ENCODE measurements around the gene CLCA2. TPM values are rescaled to one million over a fixed set of nuclear protein-coding genes. Genes with fewer than 3 reads are reported as not detected.

The CLCA2 gene
- total and polyA plus RNA-seq, 2 experiments from 2014 or later, result not detected

DNA sequence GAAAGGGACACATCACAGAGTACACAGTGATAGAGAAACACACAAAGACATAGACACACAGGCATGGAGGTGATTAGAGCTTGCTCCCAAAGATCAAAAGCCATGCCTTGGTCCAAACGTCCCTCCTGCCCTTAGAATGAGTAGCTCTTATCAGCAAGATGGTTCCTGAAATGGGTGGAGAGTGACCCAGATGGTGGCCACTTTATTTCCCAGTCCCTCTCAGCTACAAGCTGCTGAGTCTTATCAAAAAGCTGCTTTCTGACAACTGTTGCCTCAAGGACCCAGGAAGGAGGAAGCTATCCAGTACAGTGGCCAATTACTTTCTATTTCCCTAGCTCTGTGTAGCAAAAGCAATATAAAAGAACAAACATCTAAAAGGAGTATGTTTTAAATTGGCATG lies 37.0 kb downstream of the CLCA2 start:
- H4K20me1 ChIP-seq (replicated peaks; ENCODE audit: insufficient read depth), result no peaks in the 10 kb centered on the region
- Mint-ChIP-seq H3K4me3 (no peak overlapping the region), H3K36me3 (ENCODE audit: low read depth) (no peaks in the 10 kb centered on the region), H3K27me3 (ENCODE audit: insufficient read depth, low read depth, poor library complexity) (no peaks in the 10 kb centered on the region), H3K4me1 (no peaks in the 10 kb centered on the region), H3K27ac (no peak overlapping the region), H3K9me3 (no peaks in the 10 kb centered on the region)
- H3K36me3 ChIP-seq (ENCODE audit: insufficient read depth), result no peaks in the 10 kb centered on the region
- ATAC-seq (no peak), DNase-seq (ENCODE audit: low spot score) (no peak)
- no peak overlapping the region for H3K4me3 ChIP-seq
- no peaks in the 10 kb centered on the region for H3K27me3 ChIP-seq (ENCODE audit: insufficient read depth)
- H3K4me1 ChIP-seq (ENCODE audit: insufficient read depth), result no peaks in the 10 kb centered on the region
- no peaks in the 10 kb centered on the region for H3K79me2 ChIP-seq (replicated peaks; ENCODE audit: insufficient read depth)
- H3K9me2 ChIP-seq (ENCODE audit: insufficient read depth), result no peaks in the 10 kb centered on the region
- H3F3A ChIP-seq (replicated peaks; ENCODE audit: low read depth), result no peaks in the 10 kb centered on the region
- no peak overlapping the region for H3K4me2 ChIP-seq
- TF ChIP-seq EZH2phosphoT487 (IDR thresholded peaks at IDR 0.05; ENCODE audit: unreplicated experiment) (no peak), STAT1 (IDR thresholded peaks at IDR 0.05; ENCODE audit: unreplicated experiment) (no peak), ZNF114 (CRISPR knock-in tag; IDR thresholded peaks at IDR 0.05) (no peak), NANOG (IDR thresholded peaks at IDR 0.05; ENCODE audit: borderline replicate concordance) (no peak), REST (IDR thresholded peaks at IDR 0.05; ENCODE audit: unreplicated experiment) (no peak), ETS1 (IDR thresholded peaks at IDR 0.05) (no peak), ZNF331 (CRISPR knock-in tag; IDR thresholded peaks at IDR 0.05; ENCODE audit: low read depth) (no peak), EZH2 (IDR thresholded peaks at IDR 0.05; ENCODE audit: low read depth, unreplicated experiment) (no peak), POLR2AphosphoS5 (IDR thresholded peaks at IDR 0.05; ENCODE audit: low read depth) (no peak), JUNB (IDR thresholded peaks at IDR 0.05; ENCODE audit: unreplicated experiment) (no peak), CREB1 (CRISPR knock-in tag; IDR thresholded peaks at IDR 0.05; ENCODE audit: low read depth) (no peak), ZNF462 (CRISPR knock-in tag; IDR thresholded peaks at IDR 0.05) (no peak)
- TF ChIP-seq, protein P1, sequence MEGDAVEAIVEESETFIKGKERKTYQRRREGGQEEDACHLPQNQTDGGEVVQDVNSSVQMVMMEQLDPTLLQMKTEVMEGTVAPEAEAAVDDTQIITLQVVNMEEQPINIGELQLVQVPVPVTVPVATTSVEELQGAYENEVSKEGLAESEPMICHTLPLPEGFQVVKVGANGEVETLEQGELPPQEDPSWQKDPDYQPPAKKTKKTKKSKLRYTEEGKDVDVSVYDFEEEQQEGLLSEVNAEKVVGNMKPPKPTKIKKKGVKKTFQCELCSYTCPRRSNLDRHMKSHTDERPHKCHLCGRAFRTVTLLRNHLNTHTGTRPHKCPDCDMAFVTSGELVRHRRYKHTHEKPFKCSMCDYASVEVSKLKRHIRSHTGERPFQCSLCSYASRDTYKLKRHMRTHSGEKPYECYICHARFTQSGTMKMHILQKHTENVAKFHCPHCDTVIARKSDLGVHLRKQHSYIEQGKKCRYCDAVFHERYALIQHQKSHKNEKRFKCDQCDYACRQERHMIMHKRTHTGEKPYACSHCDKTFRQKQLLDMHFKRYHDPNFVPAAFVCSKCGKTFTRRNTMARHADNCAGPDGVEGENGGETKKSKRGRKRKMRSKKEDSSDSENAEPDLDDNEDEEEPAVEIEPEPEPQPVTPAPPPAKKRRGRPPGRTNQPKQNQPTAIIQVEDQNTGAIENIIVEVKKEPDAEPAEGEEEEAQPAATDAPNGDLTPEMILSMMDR (conservative IDR thresholded peaks at IDR 0.05; ENCODE audit: low read depth in 2 of 2), result no peak
- no peak overlapping the region for H3K27ac ChIP-seq (ENCODE audit: low read depth)
- H2AFZ ChIP-seq, result peak overlapping the region; percentile 74; the same call in 1 of the 2 replicates

Data from GM23338 (cell line).